A673 (cell line): ENCODE results near the gene ALKBH3.

Experiments
- EZH2 ChIP-seq: fragments of 200-600 bp; sonication (generic); IDR thresholded peaks from 2 replicates; pipeline ENCODE4 v1.6.1; 2017; ENCODE audit warnings: borderline replicate concordance, low read depth, mild to moderate bottlenecking, mixed read lengths, antibody characterized with exemption, low read length; ENCODE audit not compliant: poor library complexity, severe bottlenecking
- TF ChIP-seq, protein P1 (sequence below): fragments of 300-800, 200-600 bp; sonication (generic); conservative IDR thresholded peaks from 2 replicates; pipeline ENCODE4 v1.5.1; 2017; ENCODE audit warnings: low read depth, mild to moderate bottlenecking, antibody characterized with exemption, low read length, moderate library complexity, mixed read lengths

- TF ChIP-seq, protein P1, sequence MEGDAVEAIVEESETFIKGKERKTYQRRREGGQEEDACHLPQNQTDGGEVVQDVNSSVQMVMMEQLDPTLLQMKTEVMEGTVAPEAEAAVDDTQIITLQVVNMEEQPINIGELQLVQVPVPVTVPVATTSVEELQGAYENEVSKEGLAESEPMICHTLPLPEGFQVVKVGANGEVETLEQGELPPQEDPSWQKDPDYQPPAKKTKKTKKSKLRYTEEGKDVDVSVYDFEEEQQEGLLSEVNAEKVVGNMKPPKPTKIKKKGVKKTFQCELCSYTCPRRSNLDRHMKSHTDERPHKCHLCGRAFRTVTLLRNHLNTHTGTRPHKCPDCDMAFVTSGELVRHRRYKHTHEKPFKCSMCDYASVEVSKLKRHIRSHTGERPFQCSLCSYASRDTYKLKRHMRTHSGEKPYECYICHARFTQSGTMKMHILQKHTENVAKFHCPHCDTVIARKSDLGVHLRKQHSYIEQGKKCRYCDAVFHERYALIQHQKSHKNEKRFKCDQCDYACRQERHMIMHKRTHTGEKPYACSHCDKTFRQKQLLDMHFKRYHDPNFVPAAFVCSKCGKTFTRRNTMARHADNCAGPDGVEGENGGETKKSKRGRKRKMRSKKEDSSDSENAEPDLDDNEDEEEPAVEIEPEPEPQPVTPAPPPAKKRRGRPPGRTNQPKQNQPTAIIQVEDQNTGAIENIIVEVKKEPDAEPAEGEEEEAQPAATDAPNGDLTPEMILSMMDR: no peak
- TF ChIP-seq EZH2: no peak
Observed at GRCh38 chr11:43903078-43903477, 22.4 kb downstream of the ALKBH3 start.
